K562 (cell line): ENCODE results near the gene GCK. TPM values are rescaled to one million over a fixed set of nuclear protein-coding genes. Genes with fewer than 3 reads are reported as not detected.

ENCODE experiments used
- CBX2 ChIP-seq: fragments of 200-600 bp; sonication (generic); IDR thresholded peaks from one replicate; pipeline ENCODE4 v1.6.1; 2012; ENCODE audit warnings: mild to moderate bottlenecking, low read length, inconsistent platforms; ENCODE audit not compliant: insufficient read depth, poor library complexity, severe bottlenecking
- CEBPG ChIP-seq, 3 experiments: fragments of 200-800 bp in 1 of 3; sonication (Bioruptor generic) in 1 of 3; sonication (generic) in 1 of 3; formaldehyde crosslinking in 1 of 3; IDR thresholded peaks in 2 of 3; conservative IDR thresholded peaks in 1 of 3; 2 replicates each; pipeline versions ENCODE4 v1.6.1 to v1.8.0; 2016 to 2022; ENCODE audit warnings: missing compliant biosample characterization in 2 of 3, missing genetic modification characterization in 2 of 3, mild to moderate bottlenecking in 1 of 3, missing genetic modification reagents in 1 of 3
- DNMT1 ChIP-seq: fragments of 450-650 bp; IDR thresholded peaks from 2 replicates; pipeline ENCODE4 v1.6.1; 2016; ENCODE audit warnings: antibody characterized with exemption, mild to moderate bottlenecking
- ESRRA ChIP-seq: fragments of 450-650 bp; IDR thresholded peaks from 2 replicates; pipeline ENCODE4 v1.6.1; 2014; ENCODE audit warnings: low read depth, mild to moderate bottlenecking, moderate library complexity, borderline replicate concordance
- MTA2 ChIP-seq: fragments of 450-650 bp; IDR thresholded peaks from 2 replicates; pipeline ENCODE4 v1.6.1; 2016; ENCODE audit warnings: low read depth
- RAD21 ChIP-seq, 2 experiments: fragments of 250-450 bp in 1 of 2; fragments of 450-650 bp in 1 of 2; sonication (Bioruptor Pico) in 1 of 2; formaldehyde crosslinking in 1 of 2; IDR thresholded peaks in 1 of 2; conservative IDR thresholded peaks in 1 of 2; 2 replicates each; pipeline versions ENCODE4 v1.4.0 to v1.8.0; 2020 to 2022; ENCODE audit warnings: mild to moderate bottlenecking in 2 of 2, moderate library complexity in 1 of 2
- SREBF1 ChIP-seq: fragments of 150-350 bp; IDR thresholded peaks from 2 replicates; pipeline ENCODE4 v1.6.1; 2014; ENCODE audit warnings: antibody characterized with exemption, low read depth, low read length, borderline replicate concordance
- ZHX1 ChIP-seq: fragments of 150-350 bp; conservative IDR thresholded peaks from 2 replicates; pipeline ENCODE4 v1.6.1; 2014; ENCODE audit warnings: low read length
- ZKSCAN8 ChIP-seq: fragments of 200-800 bp; sonication (Bioruptor generic); IDR thresholded peaks from 2 replicates; pipeline ENCODE4 v1.6.1; 2016; ENCODE audit warnings: missing genetic modification characterization, missing compliant biosample characterization
- ZNF175 ChIP-seq: fragments of 200-800 bp; sonication (Bioruptor generic); IDR thresholded peaks from 2 replicates; pipeline ENCODE4 v1.6.1; 2016; ENCODE audit warnings: low read depth, mild to moderate bottlenecking, missing genetic modification characterization, missing compliant biosample characterization
- ZNF57 ChIP-seq: fragments of 450-650 bp; formaldehyde crosslinking; IDR thresholded peaks from 2 replicates; pipeline ENCODE4 v1.4.0; 2020; ENCODE audit warnings: mild to moderate bottlenecking, moderate library complexity
- ZNF699 ChIP-seq: fragments of 250-450 bp; sonication (Bioruptor Pico); IDR thresholded peaks from 2 replicates; pipeline ENCODE4 v1.8.0; 2021; ENCODE audit warnings: mild to moderate bottlenecking, moderate library complexity; ENCODE audit not compliant: insufficient replicate concordance
- ZNF79 ChIP-seq: fragments of 250-450 bp; sonication (Bioruptor Pico); IDR thresholded peaks from 2 replicates; pipeline ENCODE4 v1.4.0; 2020; ENCODE audit warnings: low read depth, mild to moderate bottlenecking, moderate library complexity
- polyA plus RNA-seq, 8 experiments: library from polyadenylated mRNA; depleted of rRNA in 4 of 8; stranded (reverse) in 5 of 8; unstranded in 3 of 8; fragments of >200 nt; fragmentation: Nextera tagmentation in 2 of 8; fragmentation: Illumina TruSeq in 1 of 8; extraction: Ambion mirVana in 2 of 8; extraction: Trizol in 1 of 8; gene quantifications; 2 replicates each; pipeline versions ENCODE4 v1.2.1 to v1.2.3, GENCODE V29; 2011 to 2014; ENCODE audit warnings: inconsistent platforms in 1 of 8, missing spikeins in 1 of 8
- total RNA-seq, 7 experiments: library from RNA; depleted of rRNA in 6 of 7; stranded (reverse); fragments of >200 nt in 6 of 7; fragmentation: Illumina TruSeq in 2 of 7; extraction: Trizol in 2 of 7; gene quantifications; 2 replicates each; pipeline versions ENCODE4 v1.2.1 to v1.2.3, GENCODE V29; 2011 to 2021; ENCODE audit warnings: low replicate concordance in 1 of 7
- TF ChIP-seq, protein P1 (sequence below): sonication (generic); formaldehyde crosslinking; IDR thresholded peaks from 2 replicates; pipeline ENCODE4 v1.8.1; 2023; ENCODE audit warnings: mild to moderate bottlenecking, missing genetic modification reagents
- TF ChIP-seq, protein P2 (sequence below): sonication (generic); formaldehyde crosslinking; IDR thresholded peaks from 2 replicates; pipeline ENCODE4 v1.8.0; 2023; ENCODE audit warnings: mild to moderate bottlenecking, missing genetic modification reagents

The GCK gene
- total and polyA plus RNA-seq, 9 of the 15 experiments (the other 6 are each of a cell fraction or from before 2014, with no cell fraction given), result 0.11 to 0.55 (median 0.16) TPM; not detected in 3

- no peak for TF ChIP-seq ZHX1
- TF ChIP-seq ESRRA, result peak; percentile 49; the same call in 1 of the 2 replicates
- no peak for TF ChIP-seq ZNF57
- TF ChIP-seq, protein P1, sequence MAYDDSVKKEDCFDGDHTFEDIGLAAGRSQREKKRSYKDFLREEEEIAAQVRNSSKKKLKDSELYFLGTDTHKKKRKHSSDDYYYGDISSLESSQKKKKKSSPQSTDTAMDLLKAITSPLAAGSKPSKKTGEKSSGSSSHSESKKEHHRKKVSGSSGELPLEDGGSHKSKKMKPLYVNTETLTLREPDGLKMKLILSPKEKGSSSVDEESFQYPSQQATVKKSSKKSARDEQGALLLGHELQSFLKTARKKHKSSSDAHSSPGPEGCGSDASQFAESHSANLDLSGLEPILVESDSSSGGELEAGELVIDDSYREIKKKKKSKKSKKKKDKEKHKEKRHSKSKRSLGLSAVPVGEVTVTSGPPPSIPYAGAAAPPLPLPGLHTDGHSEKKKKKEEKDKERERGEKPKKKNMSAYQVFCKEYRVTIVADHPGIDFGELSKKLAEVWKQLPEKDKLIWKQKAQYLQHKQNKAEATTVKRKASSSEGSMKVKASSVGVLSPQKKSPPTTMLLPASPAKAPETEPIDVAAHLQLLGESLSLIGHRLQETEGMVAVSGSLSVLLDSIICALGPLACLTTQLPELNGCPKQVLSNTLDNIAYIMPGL (CRISPR knock-in tag), result no peak
- no peak for TF ChIP-seq CBX2
- TF ChIP-seq ZNF79 (CRISPR knock-in tag), result no peak
- no peak for TF ChIP-seq ZNF699 (CRISPR knock-in tag)
- no peak for TF ChIP-seq SREBF1
- peak in 1 of 2 experiments; percentile 20; a peak in 1 of 4 replicates for TF ChIP-seq RAD21 (CRISPR knock-in tag; conservative IDR thresholded peaks at IDR 0.05 in 1 of 2, IDR thresholded peaks at IDR 0.05 in 1 of 2)
- TF ChIP-seq, protein P2, sequence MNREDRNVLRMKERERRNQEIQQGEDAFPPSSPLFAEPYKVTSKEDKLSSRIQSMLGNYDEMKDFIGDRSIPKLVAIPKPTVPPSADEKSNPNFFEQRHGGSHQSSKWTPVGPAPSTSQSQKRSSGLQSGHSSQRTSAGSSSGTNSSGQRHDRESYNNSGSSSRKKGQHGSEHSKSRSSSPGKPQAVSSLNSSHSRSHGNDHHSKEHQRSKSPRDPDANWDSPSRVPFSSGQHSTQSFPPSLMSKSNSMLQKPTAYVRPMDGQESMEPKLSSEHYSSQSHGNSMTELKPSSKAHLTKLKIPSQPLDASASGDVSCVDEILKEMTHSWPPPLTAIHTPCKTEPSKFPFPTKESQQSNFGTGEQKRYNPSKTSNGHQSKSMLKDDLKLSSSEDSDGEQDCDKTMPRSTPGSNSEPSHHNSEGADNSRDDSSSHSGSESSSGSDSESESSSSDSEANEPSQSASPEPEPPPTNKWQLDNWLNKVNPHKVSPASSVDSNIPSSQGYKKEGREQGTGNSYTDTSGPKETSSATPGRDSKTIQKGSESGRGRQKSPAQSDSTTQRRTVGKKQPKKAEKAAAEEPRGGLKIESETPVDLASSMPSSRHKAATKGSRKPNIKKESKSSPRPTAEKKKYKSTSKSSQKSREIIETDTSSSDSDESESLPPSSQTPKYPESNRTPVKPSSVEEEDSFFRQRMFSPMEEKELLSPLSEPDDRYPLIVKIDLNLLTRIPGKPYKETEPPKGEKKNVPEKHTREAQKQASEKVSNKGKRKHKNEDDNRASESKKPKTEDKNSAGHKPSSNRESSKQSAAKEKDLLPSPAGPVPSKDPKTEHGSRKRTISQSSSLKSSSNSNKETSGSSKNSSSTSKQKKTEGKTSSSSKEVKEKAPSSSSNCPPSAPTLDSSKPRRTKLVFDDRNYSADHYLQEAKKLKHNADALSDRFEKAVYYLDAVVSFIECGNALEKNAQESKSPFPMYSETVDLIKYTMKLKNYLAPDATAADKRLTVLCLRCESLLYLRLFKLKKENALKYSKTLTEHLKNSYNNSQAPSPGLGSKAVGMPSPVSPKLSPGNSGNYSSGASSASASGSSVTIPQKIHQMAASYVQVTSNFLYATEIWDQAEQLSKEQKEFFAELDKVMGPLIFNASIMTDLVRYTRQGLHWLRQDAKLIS, result no peak
- TF ChIP-seq CEBPG (CRISPR knock-in tag; IDR thresholded peaks at IDR 0.05), result 0 out of 2 replicates have a peak, but pooled peaks have one; percentile 2
- no peak for TF ChIP-seq CEBPG (tag; conservative IDR thresholded peaks at IDR 0.05 in 1 of 2, IDR thresholded peaks at IDR 0.05 in 1 of 2)
- TF ChIP-seq MTA2, result no peak
- no peak for TF ChIP-seq ZKSCAN8
- no peak for TF ChIP-seq DNMT1
- TF ChIP-seq ZNF175 (CRISPR knock-in tag), result no peak
Measured at GRCh38 chr7:44112231-44112996, 76.8 kb downstream of the GCK start (continued).
